Activated CD4-positive, alpha-beta T cell treated with anti-CD3 and anti-CD28 coated beads for 48 hours (primary cell): ENCODE data around the gene ABI3.

Source experiments
- DNase-seq: peaks from one replicate; pipeline ENCODE4 v3.0.0-alpha.2; 2020

The ABI3 gene

GRCh38 chr17:49198211-49198610 lies 12.3 kb upstream of the ABI3 start:
- no peak for DNase-seq

GRCh38 chr17:49200423-49201083 lies 10.0 kb upstream of the ABI3 start:
- DNase-seq: no peak

DNA sequence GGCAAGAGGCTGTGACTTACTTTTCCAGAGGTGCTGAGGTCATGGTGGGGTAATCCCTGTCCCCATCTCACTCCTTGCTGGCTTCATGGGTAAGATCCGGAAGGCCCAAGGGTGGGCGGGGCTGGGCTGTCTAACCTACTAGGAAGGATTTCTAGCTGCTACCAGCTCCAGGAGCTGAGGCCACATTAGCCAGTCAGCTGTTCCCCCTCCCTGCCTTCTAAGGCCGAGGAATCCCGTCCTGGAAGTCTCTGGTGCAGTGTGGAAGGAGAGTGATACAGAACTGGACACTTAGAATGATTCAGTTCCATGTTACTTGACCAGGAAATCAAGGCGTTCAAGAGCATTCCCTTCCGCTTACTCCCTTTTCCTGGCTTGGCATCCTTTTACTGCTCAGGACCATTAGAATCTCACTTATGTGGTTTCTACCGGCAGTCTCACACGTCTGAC lies 9.0 kb upstream of the ABI3 start:
- DNase-seq: no peak

DNA sequence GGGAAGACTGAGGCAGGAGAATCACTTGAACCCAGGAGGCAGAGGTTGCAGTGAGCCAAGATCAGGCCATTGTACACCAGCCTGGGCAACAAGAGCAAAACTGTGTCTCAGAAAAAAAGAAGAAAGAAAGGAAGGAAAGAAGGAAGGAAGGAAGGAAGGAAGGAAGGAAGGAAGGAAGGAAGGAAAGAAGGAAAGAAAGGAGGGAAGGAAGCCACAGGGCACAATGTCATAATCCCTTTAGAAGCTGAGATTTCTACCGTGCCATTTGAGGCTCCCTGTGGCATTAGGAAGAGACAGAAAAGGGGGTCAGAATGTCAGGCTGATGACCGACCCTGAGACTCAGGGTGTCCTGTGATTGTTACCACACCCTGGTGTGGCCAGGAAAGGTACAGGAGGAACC lies 6.7 kb upstream of the ABI3 start:
- no peak for DNase-seq

- no peak for DNase-seq
Measured at GRCh38 chr17:49204516-49204915, 6.0 kb upstream of the ABI3 start.

DNA sequence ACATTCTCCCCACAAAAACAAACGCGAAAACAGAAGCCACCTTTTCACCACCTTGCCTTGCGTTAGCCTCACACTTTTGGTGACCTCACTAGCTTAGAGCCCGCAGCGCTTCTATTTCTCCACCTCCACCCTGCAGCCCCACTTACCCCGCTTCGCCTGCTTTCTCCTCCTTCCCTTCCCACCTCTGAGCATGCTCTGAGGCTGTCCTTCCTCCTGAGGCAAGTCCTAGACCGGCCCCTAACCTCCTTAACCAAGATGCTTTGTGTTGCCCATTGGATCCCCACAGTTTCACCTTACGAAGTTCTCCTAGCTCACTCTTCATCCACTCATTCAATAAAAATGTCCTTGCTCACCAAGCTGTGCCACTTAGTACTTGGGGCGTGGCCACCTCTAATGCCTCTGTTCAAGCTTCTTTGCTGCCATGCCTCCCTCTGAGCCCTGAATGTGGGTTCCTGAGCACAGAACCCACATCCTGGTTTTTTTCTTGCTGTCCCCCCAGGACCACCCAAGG lies 1.4 kb upstream of the ABI3 start:
- DNase-seq: no peak

- DNase-seq: no peak
Measured at GRCh38 chr17:49213399-49213798, 2.9 kb downstream of the ABI3 start.

- no peak for DNase-seq
Measured at GRCh38 chr17:49213847-49214246, 3.3 kb downstream of the ABI3 start.

GRCh38 chr17:49214676-49215360 lies 4.3 kb downstream of the ABI3 start:
- no peak for DNase-seq

DNA sequence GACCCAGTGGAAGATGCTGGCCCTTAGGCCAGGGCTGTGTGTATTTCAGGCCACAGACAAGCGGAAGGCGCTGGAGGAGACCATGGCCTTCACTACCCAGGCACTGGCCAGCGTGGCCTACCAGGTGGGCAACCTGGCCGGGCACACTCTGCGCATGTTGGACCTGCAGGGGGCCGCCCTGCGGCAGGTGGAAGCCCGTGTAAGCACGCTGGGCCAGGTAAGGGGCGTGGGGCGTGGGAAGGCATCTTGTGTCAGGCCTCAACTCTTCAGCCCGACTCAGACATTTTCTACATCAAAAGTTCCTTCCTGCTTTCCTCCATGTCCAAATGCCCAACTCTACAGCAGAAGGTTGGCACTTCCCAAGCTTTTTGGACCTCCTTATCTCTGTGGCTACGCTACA lies 6.0 kb downstream of the ABI3 start:
- DNase-seq: no peak

DNA sequence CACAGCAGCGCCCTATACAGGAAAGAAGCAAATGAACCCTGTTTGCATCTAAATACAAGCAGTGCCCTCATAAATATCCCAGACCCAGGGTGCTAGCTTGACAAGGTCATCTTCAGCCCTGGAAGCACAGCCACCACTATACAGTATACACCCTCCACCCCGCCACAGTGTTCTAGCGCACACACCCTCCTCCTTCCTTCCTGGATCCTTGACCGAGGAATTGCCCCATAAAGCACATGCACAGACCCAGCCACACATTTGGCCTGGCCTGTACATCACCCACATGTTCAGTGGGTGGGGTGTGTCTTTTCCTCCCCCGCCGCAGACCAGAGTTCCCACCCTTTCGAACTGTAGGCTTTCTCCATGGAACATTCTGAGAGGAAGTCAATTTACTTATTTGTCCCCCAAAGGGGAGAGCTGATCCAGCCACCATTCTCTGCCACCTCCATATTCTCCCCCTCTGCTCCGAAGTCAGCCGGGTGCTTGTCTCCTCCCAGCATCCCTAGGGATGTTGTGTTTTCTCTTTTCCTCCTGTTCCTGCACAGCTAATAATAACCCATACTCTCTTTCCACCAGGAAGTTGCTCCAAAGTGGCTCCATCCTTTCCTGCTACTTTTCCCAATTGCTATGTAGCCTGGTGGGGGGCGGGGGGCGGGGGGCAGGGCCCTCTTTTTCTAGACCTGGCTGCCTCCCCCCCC lies 6.6 kb downstream of the ABI3 start:
- no peak for DNase-seq

DNA sequence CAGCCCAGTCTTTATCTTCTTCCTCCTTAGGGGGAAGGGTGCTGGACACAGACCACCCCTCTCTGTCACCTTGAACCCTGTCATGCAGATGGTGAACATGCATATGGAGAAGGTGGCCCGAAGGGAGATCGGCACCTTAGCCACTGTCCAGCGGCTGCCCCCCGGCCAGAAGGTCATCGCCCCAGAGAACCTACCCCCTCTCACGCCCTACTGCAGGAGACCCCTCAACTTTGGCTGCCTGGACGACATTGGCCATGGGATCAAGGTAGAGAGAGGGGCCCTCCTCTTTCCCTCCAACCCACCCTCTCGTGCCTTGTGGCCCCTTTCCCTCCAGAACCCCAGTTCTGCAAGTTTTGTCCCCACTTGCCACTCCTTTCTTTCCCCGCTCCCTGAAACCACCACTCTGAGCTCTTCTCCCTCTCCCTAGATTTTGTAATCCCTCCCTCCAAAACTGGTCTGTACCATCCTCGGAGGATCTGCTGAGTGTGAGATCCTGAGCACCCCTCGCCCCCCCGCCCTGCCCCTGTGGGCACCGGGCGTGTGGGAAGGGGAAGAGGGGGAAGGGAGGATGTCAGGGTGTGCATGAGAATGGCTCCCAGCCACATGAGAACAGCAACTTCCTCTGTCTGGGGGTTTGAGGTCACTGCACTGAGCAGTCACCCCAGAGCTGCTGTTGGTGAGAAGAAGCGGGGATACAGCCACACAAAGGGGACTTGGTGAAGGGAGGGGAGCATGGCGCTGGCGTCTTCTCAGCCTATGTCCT lies 7.3 kb downstream of the ABI3 start:
- DNase-seq: peak; percentile 46

GRCh38 chr17:49218941-49219913 lies 8.7 kb downstream of the ABI3 start:
- no peak for DNase-seq

DNA sequence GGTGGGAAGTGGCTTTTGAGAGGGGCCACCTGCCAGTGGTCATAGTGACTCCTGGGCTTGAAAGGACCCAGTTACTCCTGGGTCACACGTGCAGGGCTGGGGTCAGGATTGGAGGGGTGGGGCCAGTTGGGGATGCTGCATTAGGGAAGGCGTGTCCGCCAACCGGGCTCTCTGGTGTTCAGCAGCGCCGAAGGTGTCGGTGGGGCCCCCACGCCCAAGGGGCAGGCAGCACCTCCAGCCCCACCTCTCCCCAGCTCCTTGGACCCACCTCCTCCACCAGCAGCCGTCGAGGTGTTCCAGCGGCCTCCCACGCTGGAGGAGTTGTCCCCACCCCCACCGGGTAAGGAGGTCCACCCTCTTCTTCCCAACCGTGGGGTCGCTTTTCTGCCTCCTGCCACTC lies 9.5 kb downstream of the ABI3 start:
- no peak for DNase-seq

DNA sequence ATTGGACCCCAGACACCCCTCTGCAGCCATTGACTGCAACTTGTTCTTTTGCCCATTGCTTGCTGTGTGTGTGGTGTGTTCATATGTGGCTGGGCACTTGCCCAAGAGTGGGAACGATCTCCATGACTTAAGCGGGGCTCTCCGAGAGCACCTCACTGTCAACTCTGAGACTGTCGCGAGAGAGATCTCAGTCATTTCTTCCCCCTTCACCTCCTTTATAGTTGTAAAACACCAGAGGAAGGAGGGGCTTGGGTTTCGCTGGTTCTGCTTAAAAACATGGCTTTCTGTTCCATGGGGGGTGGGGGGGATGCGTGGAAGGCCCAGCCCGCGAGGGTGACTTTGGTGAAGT lies 12.6 kb downstream of the ABI3 start:
- no peak for DNase-seq

GRCh38 chr17:49223517-49224197 lies 13.2 kb downstream of the ABI3 start:
- DNase-seq: peak; percentile 82

GRCh38 chr17:49224198-49224996 lies 13.9 kb downstream of the ABI3 start:
- peak; percentile 60 for DNase-seq

DNA sequence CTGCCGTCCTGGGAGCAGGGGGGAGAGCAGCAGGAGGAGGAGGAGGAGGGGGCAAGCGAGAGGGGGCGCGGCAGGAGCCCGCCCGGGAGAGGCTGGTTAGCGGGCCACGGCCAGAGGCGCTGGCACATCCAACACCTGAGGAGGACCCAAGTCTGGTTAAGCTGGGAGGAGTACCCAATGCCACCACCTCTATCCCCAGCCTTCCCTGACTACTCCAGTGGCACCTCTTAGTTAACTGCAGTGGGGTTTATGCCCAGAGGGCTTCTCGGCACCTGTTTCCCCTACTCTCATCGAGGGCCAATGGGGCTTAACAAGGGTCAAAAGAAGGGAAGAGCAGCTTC lies 14.5 kb downstream of the ABI3 start:
- DNase-seq: no peak

DNA sequence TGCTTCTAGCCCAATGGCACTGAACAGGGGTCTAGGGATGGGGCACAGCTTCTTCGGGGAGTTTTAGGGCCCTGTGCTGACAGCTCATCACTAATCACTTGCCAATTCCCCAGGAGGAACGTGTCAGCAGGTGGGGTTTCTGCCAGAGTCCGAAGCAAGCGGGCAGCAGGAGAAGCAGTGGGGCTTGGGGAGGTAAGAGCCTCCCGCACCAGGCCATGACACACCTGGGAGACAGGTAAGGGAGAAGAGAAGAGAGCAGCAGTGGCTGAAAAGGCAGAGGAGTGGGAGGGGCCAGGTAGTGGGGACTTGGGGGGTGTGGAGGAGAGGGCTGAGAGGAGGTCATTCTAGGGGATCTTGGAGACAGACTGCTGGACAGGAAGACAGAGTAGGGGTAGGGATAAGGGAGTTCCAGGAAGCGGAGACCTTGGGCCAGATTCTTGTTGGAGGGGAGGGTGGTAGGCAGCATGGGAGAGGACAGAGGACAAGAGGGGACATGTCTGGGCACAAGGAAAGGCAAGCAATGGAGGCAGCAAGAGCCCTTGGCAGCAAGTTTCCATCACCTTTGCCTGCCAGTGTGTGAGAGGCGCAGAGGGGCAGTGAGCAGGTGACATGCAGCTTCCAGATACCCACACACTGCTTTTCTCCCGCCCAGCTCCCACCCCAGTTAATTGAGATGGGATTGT lies 15.2 kb downstream of the ABI3 start:
- DNase-seq: no peak
